Putamen (tissue), 1 donor: ENCODE data around the gene CELF5.
"Not testable (repeated sequence)": the region's sequence is repeated elsewhere in the genome, so short reads cannot be mapped to it uniquely, and the experiment has no call there.

Source experiments
- DNase-seq: peaks from one replicate; pipeline ENCODE4 v3.0.0-alpha.2; 2016; ENCODE audit warnings: low spot score

Gene CELF5

GRCh38 chr19:3292958-3293529 is 68.6 kb downstream of the CELF5 start:
- DNase-seq = no peak

GRCh38 chr19:3293560-3293959 is 69.1 kb downstream of the CELF5 start:
- no peak for DNase-seq

- DNase-seq = no peak
Observed at GRCh38 chr19:3294080-3294850, 69.8 kb downstream of the CELF5 start.

- DNase-seq = no peak
Observed at GRCh38 chr19:3295581-3295980, 71.1 kb downstream of the CELF5 start.

GRCh38 chr19:3296034-3296433 is 71.6 kb downstream of the CELF5 start:
- no peak for DNase-seq

- no peak for DNase-seq
Observed at GRCh38 chr19:3296446-3296845, 72.0 kb downstream of the CELF5 start.

GRCh38 chr19:3298853-3299449 is 74.5 kb downstream of the CELF5 start:
- no peak for DNase-seq

- DNase-seq = not testable (repeated sequence)
Observed at GRCh38 chr19:3300566-3300965, 76.1 kb downstream of the CELF5 start.

- DNase-seq = no peak
Observed at GRCh38 chr19:3302755-3303154, 78.3 kb downstream of the CELF5 start.

- peak; percentile 47 for DNase-seq
Observed at GRCh38 chr19:3304871-3305423, 80.5 kb downstream of the CELF5 start.

GRCh38 chr19:3309724-3310123 is 85.3 kb downstream of the CELF5 start:
- no peak for DNase-seq

- DNase-seq = no peak
Observed at GRCh38 chr19:3310280-3310679, 85.8 kb downstream of the CELF5 start.

- no peak for DNase-seq
Observed at GRCh38 chr19:3310711-3311110, 86.2 kb downstream of the CELF5 start.

- no peak for DNase-seq
Observed at GRCh38 chr19:3313199-3313575, 88.7 kb downstream of the CELF5 start.

- no peak for DNase-seq
Observed at GRCh38 chr19:3314962-3315675, 90.7 kb downstream of the CELF5 start.

GRCh38 chr19:3315676-3315973 is 91.2 kb downstream of the CELF5 start:
- DNase-seq = no peak

GRCh38 chr19:3316132-3316648 is 91.7 kb downstream of the CELF5 start:
- no peak for DNase-seq

- DNase-seq = no peak
Observed at GRCh38 chr19:3316659-3317207, 92.3 kb downstream of the CELF5 start.

- no peak for DNase-seq
Observed at GRCh38 chr19:3319643-3320353, 95.3 kb downstream of the CELF5 start.

GRCh38 chr19:3320354-3320670 is 95.9 kb downstream of the CELF5 start:
- no peak for DNase-seq

- no peak for DNase-seq
Observed at GRCh38 chr19:3320853-3321252, 96.4 kb downstream of the CELF5 start.

- no peak for DNase-seq
Observed at GRCh38 chr19:3321696-3322095, 97.2 kb downstream of the CELF5 start.
